WTC11 (cell line): ENCODE measurements around the gene ARHGEF28. TPM values are rescaled to one million over a fixed set of nuclear protein-coding genes. Genes with fewer than 3 reads are reported as not detected.

ENCODE experiments used
- ATAC-seq: fragments of 200-7000 bp; cut with Tn5 transposase; 2 replicates; pipeline ENCODE4 v1.10.0; 2021; ENCODE audit warnings: mild to moderate bottlenecking, moderate library complexity
- CTCF ChIA-PET: fragments of 300-600 bp; sonication (Branson Sonifier 250); formaldehyde crosslinking; loops from one replicate; lab custom pipeline; 2021; ENCODE audit warnings: antibody characterized with exemption; lab: Charles Lee
- POLR2A ChIA-PET: fragments of 350-600 bp; sonication (Branson Sonifier 250); formaldehyde crosslinking; loops from one replicate; lab custom pipeline; 2021; ENCODE audit warnings: antibody characterized with exemption; lab: Charles Lee
- DNase-seq: peaks from one replicate; pipeline ENCODE4 v3.0.0; 2021; ENCODE audit warnings: low spot score
- H3K27ac Mint-ChIP-seq: 2 replicates; pipeline ENCODE4 v1.8.0; 2021; ENCODE audit warnings: mixed read lengths
- H3K27me3 Mint-ChIP-seq: 2 replicates; pipeline ENCODE4 v1.8.0; 2021; ENCODE audit warnings: low read depth, mild to moderate bottlenecking, moderate library complexity, mixed read lengths
- H3K36me3 Mint-ChIP-seq: 2 replicates; pipeline ENCODE4 v1.8.0; 2021; ENCODE audit warnings: mixed read lengths
- H3K4me1 Mint-ChIP-seq: 2 replicates; pipeline ENCODE4 v1.8.0; 2022; ENCODE audit warnings: mixed read lengths
- H3K4me3 Mint-ChIP-seq: 2 replicates; pipeline ENCODE4 v1.8.0; 2021; ENCODE audit warnings: mild to moderate bottlenecking, moderate library complexity, mixed read lengths
- H3K9me3 Mint-ChIP-seq: 2 replicates; pipeline ENCODE4 v1.8.0; 2021; ENCODE audit warnings: mixed read lengths
- CBFB ChIP-seq: sonication (generic); formaldehyde crosslinking; IDR thresholded peaks from 2 replicates; pipeline ENCODE4 v1.8.1; 2022; ENCODE audit warnings: mild to moderate bottlenecking, low read depth, missing genetic modification reagents
- CREM ChIP-seq: sonication (generic); formaldehyde crosslinking; IDR thresholded peaks from 2 replicates; pipeline ENCODE4 v1.8.1; 2022; ENCODE audit warnings: mild to moderate bottlenecking, missing genetic modification reagents, moderate library complexity
- EMX1 ChIP-seq: fragments of 250-450 bp; sonication (Bioruptor Pico); IDR thresholded peaks from 2 replicates; pipeline ENCODE4 v1.8.0; 2021; ENCODE audit warnings: mild to moderate bottlenecking
- ESRRA ChIP-seq: sonication (generic); formaldehyde crosslinking; IDR thresholded peaks from 2 replicates; pipeline ENCODE4 v1.8.1; 2022; ENCODE audit warnings: mild to moderate bottlenecking, missing genetic modification reagents, borderline replicate concordance
- FOXJ3 ChIP-seq: sonication (generic); formaldehyde crosslinking; IDR thresholded peaks from 2 replicates; pipeline ENCODE4 v1.9.0; 2021; ENCODE audit warnings: missing genetic modification reagents, mild to moderate bottlenecking, borderline replicate concordance
- FOXK1 ChIP-seq: sonication (generic); formaldehyde crosslinking; IDR thresholded peaks from 2 replicates; pipeline ENCODE4 v1.8.0; 2022; ENCODE audit warnings: mild to moderate bottlenecking, moderate library complexity, missing genetic modification reagents
- GABPB1 ChIP-seq: sonication (generic); formaldehyde crosslinking; IDR thresholded peaks from 2 replicates; pipeline ENCODE4 v1.8.1; 2023; ENCODE audit warnings: mild to moderate bottlenecking, missing genetic modification reagents
- GTF2I ChIP-seq: fragments of 250-450 bp; sonication (Bioruptor Pico); conservative IDR thresholded peaks from 2 replicates; pipeline ENCODE4 v1.4.0; 2021; ENCODE audit warnings: mild to moderate bottlenecking
- KAT7 ChIP-seq: sonication (generic); formaldehyde crosslinking; IDR thresholded peaks from 2 replicates; pipeline ENCODE4 v1.8.1; 2023; ENCODE audit warnings: missing genetic modification reagents, mild to moderate bottlenecking, borderline replicate concordance
- NFATC4 ChIP-seq: fragments of 250-450 bp; sonication (Bioruptor Pico); IDR thresholded peaks from 2 replicates; pipeline ENCODE4 v1.9.0; 2021; ENCODE audit warnings: mild to moderate bottlenecking
- PRRX2 ChIP-seq: fragments of 250-450 bp; sonication (Bioruptor Pico); IDR thresholded peaks from 2 replicates; pipeline ENCODE4 v1.8.0; 2021; ENCODE audit warnings: mild to moderate bottlenecking
- SMAD3 ChIP-seq: sonication (generic); formaldehyde crosslinking; IDR thresholded peaks from 2 replicates; pipeline ENCODE4 v1.8.0; 2022; ENCODE audit warnings: missing genetic modification reagents, mild to moderate bottlenecking, borderline replicate concordance
- SOX15 ChIP-seq: fragments of 250-450 bp; sonication (Bioruptor Pico); IDR thresholded peaks from 2 replicates; pipeline ENCODE4 v1.9.0; 2021; ENCODE audit warnings: mild to moderate bottlenecking
- TCF7 ChIP-seq: sonication (generic); formaldehyde crosslinking; IDR thresholded peaks from 2 replicates; pipeline ENCODE4 v1.8.0; 2022; ENCODE audit warnings: mild to moderate bottlenecking, low read depth, missing genetic modification reagents, moderate library complexity
- ZNF416 ChIP-seq: fragments of 250-450 bp; sonication (Bioruptor Pico); IDR thresholded peaks from 2 replicates; pipeline ENCODE4 v1.9.0; 2021; ENCODE audit warnings: mild to moderate bottlenecking, inconsistent platforms
- ZNF671 ChIP-seq: fragments of 250-450 bp; sonication (Bioruptor Pico); IDR thresholded peaks from 2 replicates; pipeline ENCODE4 v1.8.0; 2021; ENCODE audit warnings: mild to moderate bottlenecking
- total RNA-seq: library from RNA; stranded (reverse); gene quantifications from 3 replicates; pipeline ENCODE4 v1.2.3, GENCODE V29; 2021
- TF ChIP-seq, protein P1 (sequence below): sonication (generic); formaldehyde crosslinking; IDR thresholded peaks from 2 replicates; pipeline ENCODE4 v1.8.0; 2023; ENCODE audit warnings: missing genetic modification reagents, mild to moderate bottlenecking, borderline replicate concordance
- TF ChIP-seq, protein P2 (sequence below): sonication (generic); formaldehyde crosslinking; IDR thresholded peaks from 2 replicates; pipeline ENCODE4 v1.8.1; 2023; ENCODE audit warnings: mild to moderate bottlenecking, moderate library complexity, missing genetic modification reagents
- TF ChIP-seq, protein P3 (sequence below): sonication (generic); formaldehyde crosslinking; IDR thresholded peaks from 2 replicates; pipeline ENCODE4 v1.8.1; 2022; ENCODE audit warnings: mild to moderate bottlenecking, moderate library complexity, missing genetic modification reagents
- TF ChIP-seq, protein P4 (sequence below): sonication (generic); formaldehyde crosslinking; conservative IDR thresholded peaks from 2 replicates; pipeline ENCODE4 v1.8.1; 2022; ENCODE audit warnings: mild to moderate bottlenecking, missing genetic modification reagents
- TF ChIP-seq, protein P5 (sequence below): sonication (generic); formaldehyde crosslinking; IDR thresholded peaks from 2 replicates; pipeline ENCODE4 v1.8.1; 2023; ENCODE audit warnings: mild to moderate bottlenecking, missing genetic modification reagents, moderate library complexity
- TF ChIP-seq, protein P6 (sequence below): fragments of 250-450 bp; sonication (Bioruptor Pico); IDR thresholded peaks from 2 replicates; pipeline ENCODE4 v1.9.0; 2021; ENCODE audit warnings: moderate library complexity, mild to moderate bottlenecking, inconsistent platforms, borderline replicate concordance

The ARHGEF28 gene
- total RNA-seq, 1 experiment from 2014 or later = 0.96 TPM

DNA sequence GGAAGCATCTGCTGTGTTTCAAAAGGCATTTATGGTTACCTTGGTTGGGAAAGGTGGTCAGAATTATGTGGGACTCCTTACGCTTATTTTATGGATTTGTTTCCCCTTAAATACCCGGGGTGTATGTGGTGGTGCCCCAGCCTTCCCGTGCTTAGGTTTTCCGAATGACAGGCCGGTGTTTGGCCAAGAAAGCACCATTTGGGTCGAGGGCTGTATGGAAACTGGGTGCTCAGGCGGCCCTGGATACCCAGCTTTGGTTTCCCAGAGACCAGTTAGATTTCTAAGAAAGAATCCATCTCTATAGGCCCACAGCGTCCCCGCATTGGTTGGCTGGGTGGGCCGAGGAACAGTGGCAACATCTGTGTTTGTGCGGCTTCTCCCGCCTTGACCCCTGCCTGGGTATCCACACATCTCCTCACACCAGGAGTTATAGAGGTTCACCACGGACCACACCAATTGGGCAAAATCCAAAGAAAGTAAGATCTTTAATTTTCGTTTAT is 868 bp downstream of the ARHGEF28 start:
- Mint-ChIP-seq H3K4me1 (peaks cover 26% of the 10 kb centered on the region), H3K27ac (no peak overlapping the region), H3K9me3 (no peaks in the 10 kb centered on the region), H3K36me3 (no peaks in the 10 kb centered on the region), H3K27me3 (peaks cover 36% of the 10 kb centered on the region), H3K4me3 (peak overlapping the region; percentile 60)
- ATAC-seq (no peak), DNase-seq (no peak)
- TF ChIP-seq NFATC4 = no peak
- TF ChIP-seq, protein P1, sequence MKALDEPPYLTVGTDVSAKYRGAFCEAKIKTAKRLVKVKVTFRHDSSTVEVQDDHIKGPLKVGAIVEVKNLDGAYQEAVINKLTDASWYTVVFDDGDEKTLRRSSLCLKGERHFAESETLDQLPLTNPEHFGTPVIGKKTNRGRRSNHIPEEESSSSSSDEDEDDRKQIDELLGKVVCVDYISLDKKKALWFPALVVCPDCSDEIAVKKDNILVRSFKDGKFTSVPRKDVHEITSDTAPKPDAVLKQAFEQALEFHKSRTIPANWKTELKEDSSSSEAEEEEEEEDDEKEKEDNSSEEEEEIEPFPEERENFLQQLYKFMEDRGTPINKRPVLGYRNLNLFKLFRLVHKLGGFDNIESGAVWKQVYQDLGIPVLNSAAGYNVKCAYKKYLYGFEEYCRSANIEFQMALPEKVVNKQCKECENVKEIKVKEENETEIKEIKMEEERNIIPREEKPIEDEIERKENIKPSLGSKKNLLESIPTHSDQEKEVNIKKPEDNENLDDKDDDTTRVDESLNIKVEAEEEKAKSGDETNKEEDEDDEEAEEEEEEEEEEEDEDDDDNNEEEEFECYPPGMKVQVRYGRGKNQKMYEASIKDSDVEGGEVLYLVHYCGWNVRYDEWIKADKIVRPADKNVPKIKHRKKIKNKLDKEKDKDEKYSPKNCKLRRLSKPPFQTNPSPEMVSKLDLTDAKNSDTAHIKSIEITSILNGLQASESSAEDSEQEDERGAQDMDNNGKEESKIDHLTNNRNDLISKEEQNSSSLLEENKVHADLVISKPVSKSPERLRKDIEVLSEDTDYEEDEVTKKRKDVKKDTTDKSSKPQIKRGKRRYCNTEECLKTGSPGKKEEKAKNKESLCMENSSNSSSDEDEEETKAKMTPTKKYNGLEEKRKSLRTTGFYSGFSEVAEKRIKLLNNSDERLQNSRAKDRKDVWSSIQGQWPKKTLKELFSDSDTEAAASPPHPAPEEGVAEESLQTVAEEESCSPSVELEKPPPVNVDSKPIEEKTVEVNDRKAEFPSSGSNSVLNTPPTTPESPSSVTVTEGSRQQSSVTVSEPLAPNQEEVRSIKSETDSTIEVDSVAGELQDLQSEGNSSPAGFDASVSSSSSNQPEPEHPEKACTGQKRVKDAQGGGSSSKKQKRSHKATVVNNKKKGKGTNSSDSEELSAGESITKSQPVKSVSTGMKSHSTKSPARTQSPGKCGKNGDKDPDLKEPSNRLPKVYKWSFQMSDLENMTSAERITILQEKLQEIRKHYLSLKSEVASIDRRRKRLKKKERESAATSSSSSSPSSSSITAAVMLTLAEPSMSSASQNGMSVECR (CRISPR knock-in tag) = no peak
- POLR2A ChIA-PET = no interaction called here
- CTCF ChIA-PET = interaction anchor here (1.1 to 2.4 kb wide), 4 partner anchors 29 to 156 kb away, joined by 3 to 10 read pairs (median 4); no protein-coding TSS in a partner anchor

DNA sequence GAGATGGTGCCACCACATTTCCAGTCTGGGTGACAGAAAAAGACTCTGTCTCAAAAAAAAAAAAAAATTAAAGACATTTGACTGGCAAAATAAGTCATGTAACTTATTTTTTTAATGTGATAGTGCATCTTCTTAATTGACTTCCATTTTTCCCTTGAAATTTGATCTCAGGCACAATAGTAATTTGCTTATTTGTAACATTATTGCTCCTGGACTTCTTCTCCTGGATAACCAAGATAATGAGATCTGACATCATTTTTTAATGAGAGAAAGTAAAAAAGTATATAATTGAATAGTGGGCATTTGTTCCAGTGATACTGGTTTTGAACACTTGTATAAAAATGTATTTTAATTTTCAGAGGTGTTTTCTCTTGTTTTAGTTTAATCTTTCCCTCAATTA is 3.5 kb downstream of the ARHGEF28 start:
- H3K4me1 Mint-ChIP-seq = peaks cover 6% of the 10 kb centered on the region
- no peak overlapping the region for H3K27ac Mint-ChIP-seq
- POLR2A ChIA-PET = no interaction called here
- DNase-seq (no peak), ATAC-seq (no peak)
- CTCF ChIA-PET = no interaction called here
- TF ChIP-seq CBFB (CRISPR knock-in tag) (no peak), GABPB1 (no peak), SMAD3 (CRISPR knock-in tag) (no peak), ZNF671 (CRISPR knock-in tag) (no peak), ZNF416 (CRISPR knock-in tag) (no peak), FOXK1 (no peak), PRRX2 (CRISPR knock-in tag) (no peak), SOX15 (no peak)
- TF ChIP-seq, protein P2, sequence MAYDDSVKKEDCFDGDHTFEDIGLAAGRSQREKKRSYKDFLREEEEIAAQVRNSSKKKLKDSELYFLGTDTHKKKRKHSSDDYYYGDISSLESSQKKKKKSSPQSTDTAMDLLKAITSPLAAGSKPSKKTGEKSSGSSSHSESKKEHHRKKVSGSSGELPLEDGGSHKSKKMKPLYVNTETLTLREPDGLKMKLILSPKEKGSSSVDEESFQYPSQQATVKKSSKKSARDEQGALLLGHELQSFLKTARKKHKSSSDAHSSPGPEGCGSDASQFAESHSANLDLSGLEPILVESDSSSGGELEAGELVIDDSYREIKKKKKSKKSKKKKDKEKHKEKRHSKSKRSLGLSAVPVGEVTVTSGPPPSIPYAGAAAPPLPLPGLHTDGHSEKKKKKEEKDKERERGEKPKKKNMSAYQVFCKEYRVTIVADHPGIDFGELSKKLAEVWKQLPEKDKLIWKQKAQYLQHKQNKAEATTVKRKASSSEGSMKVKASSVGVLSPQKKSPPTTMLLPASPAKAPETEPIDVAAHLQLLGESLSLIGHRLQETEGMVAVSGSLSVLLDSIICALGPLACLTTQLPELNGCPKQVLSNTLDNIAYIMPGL (CRISPR knock-in tag) = no peak
- TF ChIP-seq, protein P3, sequence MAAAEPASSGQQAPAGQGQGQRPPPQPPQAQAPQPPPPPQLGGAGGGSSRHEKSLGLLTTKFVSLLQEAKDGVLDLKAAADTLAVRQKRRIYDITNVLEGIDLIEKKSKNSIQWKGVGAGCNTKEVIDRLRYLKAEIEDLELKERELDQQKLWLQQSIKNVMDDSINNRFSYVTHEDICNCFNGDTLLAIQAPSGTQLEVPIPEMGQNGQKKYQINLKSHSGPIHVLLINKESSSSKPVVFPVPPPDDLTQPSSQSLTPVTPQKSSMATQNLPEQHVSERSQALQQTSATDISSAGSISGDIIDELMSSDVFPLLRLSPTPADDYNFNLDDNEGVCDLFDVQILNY (CRISPR knock-in tag) = no peak
- TF ChIP-seq, protein P4, sequence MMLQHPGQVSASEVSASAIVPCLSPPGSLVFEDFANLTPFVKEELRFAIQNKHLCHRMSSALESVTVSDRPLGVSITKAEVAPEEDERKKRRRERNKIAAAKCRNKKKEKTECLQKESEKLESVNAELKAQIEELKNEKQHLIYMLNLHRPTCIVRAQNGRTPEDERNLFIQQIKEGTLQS (CRISPR knock-in tag) = no peak
- no peaks in the 10 kb centered on the region for H3K9me3 Mint-ChIP-seq
- no peaks in the 10 kb centered on the region for H3K36me3 Mint-ChIP-seq
- H3K4me3 Mint-ChIP-seq = no peak overlapping the region
- peaks cover 36% of the 10 kb centered on the region for H3K27me3 Mint-ChIP-seq

DNA sequence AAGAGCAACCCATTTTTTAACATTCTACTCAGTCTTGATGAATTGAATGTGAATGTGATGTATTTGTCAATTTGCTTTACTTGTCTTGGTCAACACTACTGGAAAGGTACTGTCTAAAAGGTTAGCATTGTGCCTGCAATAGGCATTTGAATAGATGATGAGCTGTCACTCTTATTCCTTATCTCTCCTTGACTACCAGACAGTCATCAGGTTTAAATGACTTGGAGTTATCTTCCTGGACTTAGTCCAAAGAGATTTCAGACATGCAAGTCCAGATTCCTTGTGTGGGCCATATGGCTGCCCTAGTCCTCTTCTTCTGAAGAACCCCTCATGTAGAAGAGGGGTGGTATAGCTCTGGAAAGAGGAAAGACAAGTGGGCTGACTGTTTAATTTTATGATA is 4.8 kb downstream of the ARHGEF28 start:
- no peak for DNase-seq
- POLR2A ChIA-PET = no interaction called here
- H3K4me1 Mint-ChIP-seq = no peaks in the 10 kb centered on the region
- CTCF ChIA-PET = no interaction called here
- no peaks in the 10 kb centered on the region for H3K36me3 Mint-ChIP-seq
- H3K27ac Mint-ChIP-seq = no peak overlapping the region
- TF ChIP-seq TCF7 (CRISPR knock-in tag) = no peak
- no peak for TF ChIP-seq ESRRA (CRISPR knock-in tag)
- TF ChIP-seq SMAD3 (CRISPR knock-in tag) = no peak
- TF ChIP-seq EMX1 = no peak
- TF ChIP-seq, protein P5, sequence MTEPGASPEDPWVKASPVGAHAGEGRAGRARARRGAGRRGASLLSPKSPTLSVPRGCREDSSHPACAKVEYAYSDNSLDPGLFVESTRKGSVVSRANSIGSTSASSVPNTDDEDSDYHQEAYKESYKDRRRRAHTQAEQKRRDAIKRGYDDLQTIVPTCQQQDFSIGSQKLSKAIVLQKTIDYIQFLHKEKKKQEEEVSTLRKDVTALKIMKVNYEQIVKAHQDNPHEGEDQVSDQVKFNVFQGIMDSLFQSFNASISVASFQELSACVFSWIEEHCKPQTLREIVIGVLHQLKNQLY (CRISPR knock-in tag) = no peak
- TF ChIP-seq CREM (CRISPR knock-in tag) = no peak
- TF ChIP-seq, protein P3 (CRISPR knock-in tag) = no peak
- no peak for TF ChIP-seq FOXJ3
- TF ChIP-seq GTF2I (CRISPR knock-in tag) = no peak
- no peak for TF ChIP-seq KAT7 (CRISPR knock-in tag)
- TF ChIP-seq, protein P6, sequence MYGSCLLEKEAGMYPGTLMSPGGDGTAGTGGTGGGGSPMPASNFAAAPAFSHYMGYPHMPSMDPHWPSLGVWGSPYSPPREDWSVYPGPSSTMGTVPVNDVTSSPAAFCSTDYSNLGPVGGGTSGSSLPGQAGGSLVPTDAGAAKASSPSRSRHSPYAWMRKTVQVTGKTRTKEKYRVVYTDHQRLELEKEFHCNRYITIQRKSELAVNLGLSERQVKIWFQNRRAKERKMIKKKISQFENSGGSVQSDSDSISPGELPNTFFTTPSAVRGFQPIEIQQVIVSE (CRISPR knock-in tag) = no peak
- TF ChIP-seq SOX15 = no peak
- TF ChIP-seq, protein P4 (CRISPR knock-in tag) = no peak
- peaks cover 31% of the 10 kb centered on the region for H3K27me3 Mint-ChIP-seq
- no peaks in the 10 kb centered on the region for H3K9me3 Mint-ChIP-seq
- no peak for ATAC-seq
- no peak overlapping the region for H3K4me3 Mint-ChIP-seq
